GM12891 (cell line): Measurements from ENCODE around the gene TRPC6.
"Not testable (repeated sequence)": the region's sequence is repeated elsewhere in the genome, so short reads cannot be mapped to it uniquely, and the experiment has no call there.

Experiments used
- PAX5 ChIP-seq: IDR thresholded peaks from 2 replicates; pipeline ENCODE4 v1.6.1; 2011; ENCODE audit warnings: low read length, moderate library complexity, mild to moderate bottlenecking; ENCODE audit not compliant: insufficient read depth, severe bottlenecking
- POLR2A ChIP-seq: IDR thresholded peaks from 2 replicates; pipeline ENCODE4 v1.6.1; 2011; ENCODE audit warnings: low read depth, low read length, control low read depth
- POLR2AphosphoS5 ChIP-seq: IDR thresholded peaks from 2 replicates; pipeline ENCODE4 v1.6.1; 2011; ENCODE audit warnings: low read depth, low read length, control low read depth
- POU2F2 ChIP-seq: IDR thresholded peaks from 2 replicates; pipeline ENCODE4 v1.6.1; 2011; ENCODE audit warnings: low read depth, mild to moderate bottlenecking, control low read depth, low read length, moderate library complexity
- SPI1 ChIP-seq: IDR thresholded peaks from 2 replicates; pipeline ENCODE4 v1.6.1; 2011; ENCODE audit warnings: low read depth, low read length, control low read depth
- TAF1 ChIP-seq: IDR thresholded peaks from 2 replicates; pipeline ENCODE4 v1.6.1; 2011; ENCODE audit warnings: low read depth, low read length, control low read depth

- not testable (repeated sequence) for TF ChIP-seq POLR2A, TAF1, POLR2AphosphoS5, PAX5, SPI1, POU2F2
These were observed 145.1 kb downstream of the TRPC6 start for GRCh38 chr11:101438708-101439107.
